Right lobe of liver (tissue), 4 donors: ENCODE results near the gene PRKN.

Source experiments
- POLR2A ChIP-seq: fragments of 450-650 bp; IDR thresholded peaks from one replicate; pipeline ENCODE4 v1.6.1; 2017; ENCODE audit warnings: antibody characterized with exemption, mild to moderate bottlenecking
- TF ChIP-seq, protein P1 (sequence below), 4 donors: fragments of 200-600 bp in 3 of 4; fragments of 450-650 bp in 1 of 4; IDR thresholded peaks; one replicate each; pipeline versions ENCODE4 v1.5.1 to v1.8.0; 2016 to 2022; ENCODE audit warnings: antibody characterized with exemption in 4 of 4, mild to moderate bottlenecking in 2 of 4
- donor health status: DM: no; HTN: no; CAD: no.
- donor health status: DM: no; HTN: no; CAD: no.
- donor health status: DM: no; HTN: yes; CAD: no.

DNA sequence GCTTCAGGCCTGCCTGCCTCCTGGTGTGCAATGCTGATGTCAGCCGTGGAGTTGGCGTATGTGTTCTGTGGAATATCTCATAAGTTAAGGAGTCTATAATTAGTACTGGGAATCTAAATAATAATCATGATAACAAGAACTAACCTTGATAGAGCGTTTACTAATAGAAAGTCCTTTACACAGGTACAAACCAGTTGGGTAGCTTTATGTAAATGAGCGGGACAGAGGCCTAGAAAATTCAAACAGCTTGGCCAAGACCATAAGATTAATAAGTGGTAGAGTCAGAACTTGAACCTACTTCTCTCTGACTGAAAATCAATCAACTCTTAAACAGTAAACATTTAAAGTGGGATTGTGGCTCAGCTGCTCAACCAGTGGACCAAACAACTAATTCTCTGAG, 882.8 kb downstream of the PRKN start:
- no peak for TF ChIP-seq POLR2A
- TF ChIP-seq, protein P1, sequence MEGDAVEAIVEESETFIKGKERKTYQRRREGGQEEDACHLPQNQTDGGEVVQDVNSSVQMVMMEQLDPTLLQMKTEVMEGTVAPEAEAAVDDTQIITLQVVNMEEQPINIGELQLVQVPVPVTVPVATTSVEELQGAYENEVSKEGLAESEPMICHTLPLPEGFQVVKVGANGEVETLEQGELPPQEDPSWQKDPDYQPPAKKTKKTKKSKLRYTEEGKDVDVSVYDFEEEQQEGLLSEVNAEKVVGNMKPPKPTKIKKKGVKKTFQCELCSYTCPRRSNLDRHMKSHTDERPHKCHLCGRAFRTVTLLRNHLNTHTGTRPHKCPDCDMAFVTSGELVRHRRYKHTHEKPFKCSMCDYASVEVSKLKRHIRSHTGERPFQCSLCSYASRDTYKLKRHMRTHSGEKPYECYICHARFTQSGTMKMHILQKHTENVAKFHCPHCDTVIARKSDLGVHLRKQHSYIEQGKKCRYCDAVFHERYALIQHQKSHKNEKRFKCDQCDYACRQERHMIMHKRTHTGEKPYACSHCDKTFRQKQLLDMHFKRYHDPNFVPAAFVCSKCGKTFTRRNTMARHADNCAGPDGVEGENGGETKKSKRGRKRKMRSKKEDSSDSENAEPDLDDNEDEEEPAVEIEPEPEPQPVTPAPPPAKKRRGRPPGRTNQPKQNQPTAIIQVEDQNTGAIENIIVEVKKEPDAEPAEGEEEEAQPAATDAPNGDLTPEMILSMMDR (IDR thresholded peaks at IDR 0.05), result no peak
